ENCODE data around the gene CAT.

GRCh38 chr11:34458525-34458924 is 19.8 kb downstream of the CAT start:
- TF ChIP-seq SUZ12 (IDR thresholded peaks at IDR 0.05; ENCODE audit: extremely low read depth, insufficient read depth, insufficient read length) (no peak), ZNF274 (IDR thresholded peaks at IDR 0.05; ENCODE audit: low read depth, low read length) (no peak), YY1 (IDR thresholded peaks at IDR 0.05; ENCODE audit: insufficient read depth, insufficient read length) (no peak)

All from NT2/D1 (cell line).